Stomach (tissue), 9 donors: Measurements from ENCODE around the gene FAM240A. TPM values are rescaled to one million over a fixed set of nuclear protein-coding genes. Genes with fewer than 3 reads are reported as not detected.
A peak's percentile ranks its signal among the peaks of the same experiment; 100 is the strongest.

Source experiments
- DNase-seq, 2 donors: peaks; one replicate each; pipeline versions ENCODE4 v3.0.0 to v3.0.0-alpha.2; 2013 to 2019
- H3K27ac ChIP-seq, 5 donors: fragments of 200-600 bp in 4 of 5; sonication (generic) in 4 of 5; one replicate each; pipeline ENCODE4 v1.5.1; 2013 to 2019; ENCODE audit warnings: mild to moderate bottlenecking in 1 of 5, moderate library complexity in 1 of 5
- H3K27me3 ChIP-seq, 3 donors: fragments of 200-600 bp; sonication (generic); one replicate each; pipeline ENCODE4 v1.5.1; 2017 to 2019; ENCODE audit warnings: mixed run types in 1 of 3
- H3K36me3 ChIP-seq, 4 donors: fragments of 200-600 bp; sonication (generic); 1 replicate in 3 of 4; 2 replicates in 1 of 4; pipeline ENCODE4 v1.5.1; 2016 to 2019
- H3K4me1 ChIP-seq, 4 donors: fragments of 200-600 bp; sonication (generic); one replicate each; pipeline ENCODE4 v1.5.1; 2016 to 2019
- H3K4me3 ChIP-seq, 4 donors: fragments of 200-600 bp; sonication (generic) in 3 of 4; one replicate each; pipeline ENCODE4 v1.5.1; 2016 to 2019; ENCODE audit warnings: mild to moderate bottlenecking in 1 of 4
- H3K9me3 ChIP-seq, 4 donors: fragments of 200-600 bp; sonication (generic); one replicate each; pipeline ENCODE4 v1.5.1; 2016 to 2019
- CTCF ChIP-seq, 7 experiments: fragments of 450-650 bp in 4 of 7; fragments of 200-600 bp in 3 of 7; sonication (generic) in 3 of 7; IDR thresholded peaks; one replicate each; pipeline ENCODE4 v1.5.1; 2016 to 2019; ENCODE audit warnings: antibody characterized with exemption in 7 of 7, control low read depth in 2 of 7, mild to moderate bottlenecking in 1 of 7
- EP300 ChIP-seq: sonication (generic); formaldehyde crosslinking; IDR thresholded peaks from one replicate; pipeline ENCODE4 v1.6.1; 2017; ENCODE audit warnings: antibody characterized with exemption
- POLR2A ChIP-seq, 4 donors: fragments of 450-650 bp; IDR thresholded peaks; one replicate each; pipeline ENCODE4 v1.6.1; 2016; ENCODE audit warnings: antibody characterized with exemption in 4 of 4, control low read depth in 2 of 4, mild to moderate bottlenecking in 1 of 4, moderate library complexity in 1 of 4
- POLR2AphosphoS5 ChIP-seq, 3 donors: sonication (generic); formaldehyde crosslinking; IDR thresholded peaks; one replicate each; pipeline ENCODE4 v1.6.1; 2016; ENCODE audit warnings: antibody characterized with exemption in 3 of 3
- WGBS, 5 donors: extraction: QIAGEN DNeasy Blood & Tissue Kit in 3 of 5; methylation state at CpG; one replicate each; pipeline versions ENCODE4 v1.1.5 to v1.1.7; 2013 to 2018; 5-methylcytosine and 5-hydroxymethylcytosine counted together
- intact Hi-C: fragments of 100-400 bp; cut with DNase I; formaldehyde crosslinking; loops from one replicate; pipeline ENCODE4 v1.15.1; 2023; ENCODE audit warnings: low total_unique reads
- polyA plus RNA-seq, 3 donors: library from polyadenylated mRNA; stranded (reverse); fragments of 200-250 nt; gene quantifications; one replicate each; pipeline ENCODE4 v1.2.3, GENCODE V29; 2013
- total RNA-seq, 5 donors: library from RNA; depleted of rRNA; stranded (reverse); fragments of >200 nt; gene quantifications; one replicate each; pipeline versions ENCODE4 v1.1.0 to v1.2.3, GENCODE V29; 2014 to 2016
- donor health status: healthy with polysubstance abuse.
- donor health status: Bipolar disorder and iron deficiency.
- donor health status: healthy.

FAM240A gene
- total and polyA plus RNA-seq, 8 donors = not detected

DNA sequence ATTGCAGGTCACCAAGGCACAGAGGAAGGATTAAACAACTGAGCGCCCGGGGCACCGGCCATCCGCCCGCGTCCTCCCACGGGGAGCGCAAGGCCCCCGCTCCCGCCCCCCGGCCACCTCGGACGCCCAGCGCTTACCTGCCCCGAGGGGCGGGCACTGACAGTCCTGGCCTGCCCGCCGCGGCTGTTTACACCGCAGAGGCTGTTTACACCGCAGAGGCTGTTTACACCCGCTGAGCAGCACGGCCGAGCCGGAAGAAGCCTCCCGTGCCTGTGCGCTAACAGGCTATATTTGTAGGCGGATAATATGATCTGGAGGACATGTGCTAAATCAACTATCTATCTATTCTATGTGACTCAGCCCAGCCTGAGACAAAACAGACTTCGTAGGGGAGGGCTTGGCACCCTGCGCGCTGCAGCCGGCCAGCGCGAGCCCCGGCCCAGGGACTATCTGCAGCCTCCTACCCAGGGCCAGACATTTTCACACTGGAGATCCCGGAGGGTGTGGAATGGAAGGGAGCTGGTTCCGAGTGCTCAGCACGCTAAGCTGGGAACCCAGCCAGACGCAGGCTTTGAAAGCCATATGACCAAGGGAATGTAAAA lies 46.2 kb upstream of the FAM240A start, which contains the start of gene LRRC2:
Gene LRRC2, minus strand, starts transcription at position 263 of the 602 bp plus-strand sequence. CDS start 14,711 bp downstream, outside the sequence.
- TF ChIP-seq POLR2AphosphoS5 (IDR thresholded peaks at IDR 0.05) (peak in 1 of 3 donors; percentile 34), CTCF (IDR thresholded peaks at IDR 0.05) (no peak)
- H3K27me3 ChIP-seq = peaks cover 0 to 18% (median 5%) of the 10 kb centered on the region in 3 donors
- H3K36me3 ChIP-seq = no peaks in the 10 kb centered on the region
- peak; percentile 73 to 81 for DNase-seq
- peaks cover 0 to 24% (median 18%) of the 10 kb centered on the region in 4 donors for H3K4me1 ChIP-seq
- intact Hi-C loops = no loop called here
- peaks cover 0 to 6% (median 5%) of the 10 kb centered on the region in 4 donors for H3K9me3 ChIP-seq
- peak within 1 kb of the TSS; percentile 55 to 75 (median 62) for H3K4me3 ChIP-seq
- 2 to 5% (median 2%) methylated on average over 17 to 39 of the region's 39 CpGs for WGBS, 5 donors
- peak within 1 kb of the TSS; percentile 39 to 79 (median 56) for H3K27ac ChIP-seq

DNA sequence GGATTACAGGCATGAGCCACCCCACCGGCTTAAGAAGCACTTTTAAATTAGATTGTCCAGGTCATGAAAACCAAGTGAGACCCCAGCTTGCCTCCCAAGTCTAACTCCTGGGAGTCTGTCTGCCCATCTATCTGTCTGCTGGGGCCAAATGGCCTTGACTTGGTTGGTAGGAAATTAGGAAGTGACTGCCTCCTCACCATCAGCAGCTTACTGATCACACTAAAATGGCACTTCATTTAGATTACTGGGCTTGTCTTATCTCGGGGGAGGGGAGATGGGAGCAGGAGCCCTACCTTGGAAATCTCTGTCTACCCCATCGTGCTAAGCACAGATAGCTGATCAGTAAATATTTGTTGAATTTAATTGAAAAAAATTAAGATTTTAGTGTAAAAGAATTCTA lies 40.6 kb upstream of the FAM240A start:
- no peaks in the 10 kb centered on the region for H3K9me3 ChIP-seq
- WGBS, 5 donors = 57 to 67% (median 64%) methylated on average over 3 of the region's 3 CpGs
- H3K4me3 ChIP-seq = no peak overlapping the region
- no peaks in the 10 kb centered on the region for H3K36me3 ChIP-seq
- no peak overlapping the region for H3K27ac ChIP-seq
- no peak for DNase-seq
- peaks cover 4 to 24% (median 14%) of the 10 kb centered on the region in 4 donors for H3K4me1 ChIP-seq
- peaks cover 0 to 18% (median 0%) of the 10 kb centered on the region in 3 donors for H3K27me3 ChIP-seq
- TF ChIP-seq POLR2A (IDR thresholded peaks at IDR 0.05) = no peak
- no peak for TF ChIP-seq CTCF (IDR thresholded peaks at IDR 0.05)
- no peak for TF ChIP-seq POLR2AphosphoS5 (IDR thresholded peaks at IDR 0.05)
- no peak for TF ChIP-seq EP300
- intact Hi-C loops = no loop called here

DNA sequence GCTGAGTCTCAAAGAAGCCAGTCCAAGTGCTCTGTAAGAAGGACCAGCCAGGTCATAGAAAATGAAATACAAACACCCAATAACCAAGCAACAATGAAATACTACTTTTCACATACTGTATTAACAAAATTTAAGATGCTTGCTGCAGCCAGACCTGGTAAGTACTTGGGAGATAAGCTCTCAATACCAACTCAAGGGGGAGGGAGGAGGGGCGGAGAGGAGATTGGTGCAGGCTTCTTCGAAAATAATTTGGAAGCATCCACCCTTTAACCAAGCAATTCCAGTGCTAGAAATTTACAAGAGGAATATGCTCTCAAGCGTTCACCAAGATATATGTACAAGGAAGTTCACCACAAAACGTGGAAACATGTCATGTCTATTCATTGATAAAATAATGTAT lies 38.6 kb upstream of the FAM240A start:
- Histone ChIP-seq H3K36me3 (no peaks in the 10 kb centered on the region), H3K27me3 (peaks cover 0 to 24% (median 0%) of the 10 kb centered on the region in 3 donors), H3K4me3 (no peak overlapping the region), H3K4me1 (peaks cover 4 to 35% (median 18%) of the 10 kb centered on the region in 4 donors), H3K27ac (no peak overlapping the region), H3K9me3 (no peaks in the 10 kb centered on the region)
- no peak for TF ChIP-seq CTCF (IDR thresholded peaks at IDR 0.05)
- intact Hi-C loops = no loop called here
- WGBS, 5 donors = 22 to 48% (median 28%) methylated on average over 4 of the region's 4 CpGs
- no peak for DNase-seq

DNA sequence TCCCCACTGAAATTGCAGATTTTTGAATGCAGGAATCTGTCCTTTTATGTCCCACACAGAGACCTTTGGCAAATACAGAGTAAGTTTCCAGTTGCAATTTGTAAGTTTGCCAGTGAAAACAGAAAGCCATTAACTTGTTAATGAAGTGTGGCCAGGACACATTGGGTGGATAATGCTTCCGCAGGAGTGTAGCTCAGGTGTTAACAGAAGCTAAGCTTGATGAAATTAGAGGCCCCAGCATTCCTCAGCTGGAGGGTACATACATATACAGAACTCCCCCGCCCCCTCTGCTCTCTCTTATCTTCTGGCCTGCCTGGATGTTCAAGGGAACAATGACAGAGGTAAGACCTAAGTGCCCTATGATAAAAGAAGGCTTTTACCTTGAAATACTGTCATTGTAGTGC lies 38.1 kb upstream of the FAM240A start:
- Histone ChIP-seq H3K27ac (peak overlapping the region in 1 of 5 donors; percentile 30), H3K9me3 (no peaks in the 10 kb centered on the region), H3K27me3 (peaks cover 0 to 24% (median 0%) of the 10 kb centered on the region in 3 donors), H3K36me3 (no peaks in the 10 kb centered on the region), H3K4me3 (no peak overlapping the region), H3K4me1 (peaks cover 7 to 40% (median 23%) of the 10 kb centered on the region in 4 donors)
- intact Hi-C loops = no loop called here
- 35 to 59% (median 37%) methylated on average over 2 of the region's 2 CpGs for WGBS, 5 donors
- no peak for TF ChIP-seq POLR2A (IDR thresholded peaks at IDR 0.05)
- DNase-seq = no peak

- Histone ChIP-seq H3K27ac (peak overlapping the region in 1 of 5 donors; percentile 43), H3K27me3 (peaks cover 0 to 27% (median 0%) of the 10 kb centered on the region in 3 donors), H3K36me3 (no peaks in the 10 kb centered on the region), H3K4me3 (no peak overlapping the region), H3K4me1 (peaks cover 15 to 48% (median 30%) of the 10 kb centered on the region in 4 donors), H3K9me3 (no peaks in the 10 kb centered on the region)
- 72 to 78% (median 75%) methylated on average over 5 of the region's 5 CpGs for WGBS, 5 donors
- intact Hi-C loops = no loop called here
- DNase-seq = no peak
- no peak for TF ChIP-seq POLR2A (IDR thresholded peaks at IDR 0.05)
- TF ChIP-seq CTCF (IDR thresholded peaks at IDR 0.05) = no peak
- no peak for TF ChIP-seq EP300
- TF ChIP-seq POLR2AphosphoS5 (IDR thresholded peaks at IDR 0.05) = no peak
Measured at GRCh38 chr3:46574881-46575576, 37.3 kb upstream of the FAM240A start.
